COLO829 (cell line): ENCODE measurements around the gene FANCE.
A peak's percentile ranks its signal among the peaks of the same experiment; 100 is the strongest.

Experiments used
- DNase-seq: peaks from one replicate; pipeline ENCODE4 v3.0.0; 2012; ENCODE audit warnings: low spot score

FANCE gene

GRCh38 chr6:35452183-35453090 lies at the start of gene FANCE:
FANCE (plus strand) TSS chr6:35452338; CDS start chr6:35452546, 208 bp downstream.
- peak; percentile 93 for DNase-seq

GRCh38 chr6:35402856-35403191 lies 49.3 kb upstream of the FANCE start:
- no peak for DNase-seq

DNA sequence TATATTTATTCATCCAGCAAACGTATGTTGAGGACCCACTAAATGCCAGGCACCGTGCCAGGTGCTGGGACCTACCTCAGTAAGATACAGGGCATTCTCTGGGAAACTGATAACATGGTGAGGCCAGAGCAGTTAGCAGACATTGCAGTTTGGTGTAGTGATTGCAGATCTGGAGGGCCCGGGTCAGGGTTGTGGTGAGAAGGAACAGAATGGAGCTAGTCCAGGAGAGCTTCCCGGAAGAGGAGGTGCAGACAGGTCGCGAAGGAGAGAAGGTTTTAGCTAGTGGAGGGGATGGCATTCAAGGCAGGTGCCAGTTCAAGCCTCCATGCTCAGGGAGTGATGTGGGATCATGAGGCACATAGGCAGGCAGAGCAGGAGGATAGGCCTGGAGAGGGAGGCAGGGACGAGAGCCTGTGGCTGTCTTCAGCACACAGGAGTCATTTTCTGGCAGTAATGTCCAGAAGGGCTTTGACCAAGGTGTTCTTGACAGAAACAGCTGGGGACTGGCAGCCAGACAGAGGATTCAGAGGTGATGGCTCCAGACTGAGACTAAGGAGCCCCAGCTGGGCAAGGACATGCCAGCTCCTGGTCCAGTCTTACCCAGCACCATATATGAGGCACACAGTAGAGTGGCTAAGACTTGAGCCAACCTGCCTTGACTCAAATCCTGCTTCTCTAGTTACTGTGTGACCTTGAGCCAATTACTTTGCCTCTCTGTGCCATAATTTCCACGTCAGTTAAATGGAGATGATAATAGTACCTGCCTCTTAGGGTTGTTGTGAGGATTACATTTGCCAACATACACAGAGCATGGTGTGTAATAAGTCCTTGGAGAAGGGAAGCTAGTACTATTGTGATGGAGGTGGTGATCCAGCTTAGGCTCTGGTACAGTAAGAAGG lies 48.3 kb upstream of the FANCE start:
- DNase-seq: no peak

GRCh38 chr6:35406711-35407485 lies 45.2 kb upstream of the FANCE start:
- no peak for DNase-seq

- no peak for DNase-seq
Measured at GRCh38 chr6:35409245-35409644, 42.9 kb upstream of the FANCE start.

DNA sequence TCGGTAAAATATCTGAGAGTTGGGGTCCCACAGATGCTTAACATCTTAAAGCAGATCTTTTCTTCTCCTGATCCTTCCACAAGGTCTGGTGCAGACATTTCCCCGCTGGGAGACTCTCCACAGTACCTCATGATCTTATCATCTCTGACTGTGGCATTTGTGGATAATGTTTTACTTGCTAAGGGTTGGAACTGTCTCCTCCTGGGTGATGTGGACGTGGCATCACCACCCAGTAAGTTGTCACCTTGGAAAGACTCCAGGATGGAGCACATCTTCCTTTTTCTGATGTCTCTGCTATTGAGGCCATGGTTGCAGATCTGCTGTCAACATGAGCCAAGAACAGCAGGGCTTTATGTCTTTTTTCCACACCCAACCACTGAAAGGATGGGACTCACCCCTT lies 42.0 kb upstream of the FANCE start:
- DNase-seq: no peak

DNA sequence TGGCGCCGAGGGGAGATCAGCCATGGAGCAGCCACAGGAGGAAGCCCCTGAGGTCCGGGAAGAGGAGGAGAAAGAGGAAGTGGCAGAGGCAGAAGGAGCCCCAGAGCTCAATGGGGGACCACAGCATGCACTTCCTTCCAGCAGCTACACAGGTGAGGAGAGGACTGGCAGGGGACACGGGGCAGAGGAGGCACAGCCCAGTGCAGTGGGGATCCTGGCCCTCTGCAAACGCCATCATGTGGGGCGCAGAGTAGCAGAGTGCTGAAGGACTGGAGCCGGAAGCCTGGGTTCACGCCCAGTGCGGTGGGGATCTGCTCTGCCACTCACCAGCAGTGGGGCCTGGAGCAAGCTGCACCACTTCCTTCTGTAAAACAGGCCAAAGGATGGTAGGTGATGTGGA lies 41.1 kb upstream of the FANCE start:
- no peak for DNase-seq

GRCh38 chr6:35412102-35412501 lies 40.0 kb upstream of the FANCE start:
- no peak for DNase-seq

DNA sequence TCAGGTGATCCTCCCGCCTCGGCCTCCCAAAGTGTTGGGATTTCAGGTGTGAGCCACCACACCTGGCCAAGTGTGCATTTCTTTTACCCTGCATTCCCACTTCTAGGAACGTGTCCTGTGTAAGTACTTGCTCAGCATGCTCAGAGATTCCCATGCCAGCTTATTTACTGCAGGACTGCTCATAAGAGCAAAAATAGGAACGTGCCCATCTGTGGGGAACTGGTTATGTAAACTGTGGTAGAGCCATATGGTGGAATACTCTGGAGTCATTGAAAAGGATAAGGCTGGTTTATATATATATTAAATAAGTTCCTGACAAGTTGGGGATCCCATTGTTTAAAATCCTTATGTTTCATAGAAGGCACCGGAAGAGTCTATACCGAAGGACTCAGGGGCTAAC lies 38.2 kb upstream of the FANCE start:
- no peak for DNase-seq

DNA sequence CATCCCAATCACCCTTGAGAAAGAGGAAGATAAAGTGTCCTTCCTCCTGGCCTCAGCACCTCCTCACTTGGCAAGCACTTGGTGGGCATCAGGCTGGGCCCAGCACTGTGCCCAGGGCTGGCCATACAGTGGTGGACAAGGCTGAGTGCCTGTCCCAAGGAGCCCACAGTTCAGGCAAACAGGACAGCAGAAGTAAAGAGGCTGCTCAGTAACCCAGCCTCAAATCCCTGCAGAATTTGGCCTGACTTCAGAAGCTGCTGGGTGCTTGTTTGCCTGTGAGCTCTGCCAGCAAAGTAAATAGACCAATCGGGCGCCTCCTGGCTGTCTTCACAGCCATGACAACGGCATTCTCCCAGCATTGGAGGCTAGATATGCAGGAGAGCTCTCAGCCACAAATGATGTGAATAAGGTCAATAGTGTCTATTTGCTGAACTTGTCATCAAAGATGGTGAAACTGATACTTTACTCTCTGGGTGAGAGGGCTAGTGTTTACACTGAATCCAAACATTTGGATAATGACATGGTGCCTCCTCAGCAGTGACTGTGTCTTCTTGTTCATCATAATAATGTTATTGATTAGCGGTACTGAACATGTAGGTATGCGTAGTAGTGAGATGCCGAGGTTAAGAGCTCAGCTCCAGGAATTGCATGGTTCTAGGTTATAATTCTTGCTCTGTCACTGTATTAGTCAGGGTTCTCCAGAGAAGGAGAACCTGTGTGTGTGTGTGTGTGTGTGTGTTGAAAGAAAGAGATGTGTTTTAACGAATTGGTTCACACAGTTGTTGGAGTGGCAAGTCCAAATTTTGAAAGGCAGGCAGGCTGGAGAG lies 36.9 kb upstream of the FANCE start:
- peak; percentile 20 for DNase-seq

DNA sequence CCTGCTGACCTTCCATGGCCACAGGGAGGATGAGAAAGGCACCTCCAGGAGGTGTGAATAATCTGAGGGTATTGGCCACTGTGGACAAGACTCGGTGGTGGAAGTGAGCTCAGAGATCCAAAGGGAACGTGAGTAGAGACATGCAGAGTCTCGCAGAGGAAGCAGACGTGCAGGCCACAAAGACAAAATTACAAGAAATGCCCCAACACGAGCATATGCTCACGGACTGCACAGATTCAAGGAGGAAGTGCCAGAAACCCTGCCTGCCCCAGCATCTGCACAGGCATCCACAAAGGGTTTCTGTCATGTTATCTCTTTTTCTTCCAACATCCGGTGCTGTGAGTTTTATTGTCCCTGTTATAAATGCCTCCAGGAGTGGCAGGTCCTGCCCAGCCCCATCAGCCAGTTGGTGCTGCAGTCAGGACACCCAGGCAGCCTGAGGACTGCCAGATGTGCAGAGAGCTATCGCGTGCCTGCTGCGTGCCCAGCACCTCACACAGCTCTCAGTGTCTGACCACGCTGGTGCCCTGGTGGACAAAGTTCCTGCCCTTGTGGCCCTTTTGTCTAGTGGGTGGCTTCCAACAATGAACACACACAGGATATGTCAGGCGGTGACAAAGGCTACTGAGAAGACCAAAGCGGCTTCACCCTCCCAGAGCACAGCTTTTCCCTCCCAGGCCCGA lies 34.0 kb upstream of the FANCE start:
- no peak for DNase-seq

GRCh38 chr6:35419417-35419816 lies 32.7 kb upstream of the FANCE start:
- DNase-seq: no peak

DNA sequence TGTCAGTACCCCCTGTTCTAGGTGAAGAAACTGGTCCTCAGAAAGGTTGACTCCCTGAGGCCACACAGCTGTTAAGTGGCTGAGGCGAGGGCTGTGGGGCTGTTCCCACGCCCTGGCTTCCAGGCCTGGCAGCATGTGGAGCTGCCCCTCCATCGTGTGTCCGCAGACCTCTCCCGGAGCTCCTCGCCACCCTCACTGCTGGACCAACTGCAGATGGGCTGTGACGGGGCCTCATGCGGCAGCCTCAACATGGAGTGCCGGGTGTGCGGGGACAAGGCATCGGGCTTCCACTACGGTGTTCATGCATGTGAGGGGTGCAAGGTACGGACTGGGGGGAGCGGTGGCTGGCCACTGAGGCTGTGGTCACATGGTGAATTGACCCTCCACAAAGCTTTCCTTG lies 32.2 kb upstream of the FANCE start:
- DNase-seq: no peak

- peak; percentile 71 for DNase-seq
Measured at GRCh38 chr6:35425284-35425683, 26.9 kb upstream of the FANCE start.

GRCh38 chr6:35426074-35426473 lies 26.1 kb upstream of the FANCE start:
- no peak for DNase-seq

- no peak for DNase-seq
Measured at GRCh38 chr6:35427435-35427834, 24.7 kb upstream of the FANCE start.

DNA sequence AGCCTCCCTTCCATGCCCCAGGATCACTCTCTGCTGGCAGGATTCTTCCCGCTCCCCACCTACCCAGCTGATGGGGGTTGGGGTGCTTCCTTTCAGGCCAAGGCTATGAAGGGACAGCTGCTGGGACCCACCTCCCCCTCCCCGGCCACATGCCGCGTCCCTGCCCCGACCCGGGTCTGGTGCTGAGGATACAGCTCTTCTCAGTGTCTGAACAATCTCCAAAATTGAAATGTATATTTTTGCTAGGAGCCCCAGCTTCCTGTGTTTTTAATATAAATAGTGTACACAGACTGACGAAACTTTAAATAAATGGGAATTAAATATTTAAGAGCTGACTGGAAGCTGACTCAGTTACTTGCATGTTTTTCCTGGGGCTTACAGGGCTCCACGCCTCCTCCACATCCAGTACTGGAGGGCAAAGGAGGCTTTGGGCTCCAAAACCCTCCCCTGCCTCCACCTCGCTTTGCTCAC lies 24.3 kb upstream of the FANCE start:
- DNase-seq: no peak

- DNase-seq: no peak
Measured at GRCh38 chr6:35428421-35429149, 23.6 kb upstream of the FANCE start.

DNA sequence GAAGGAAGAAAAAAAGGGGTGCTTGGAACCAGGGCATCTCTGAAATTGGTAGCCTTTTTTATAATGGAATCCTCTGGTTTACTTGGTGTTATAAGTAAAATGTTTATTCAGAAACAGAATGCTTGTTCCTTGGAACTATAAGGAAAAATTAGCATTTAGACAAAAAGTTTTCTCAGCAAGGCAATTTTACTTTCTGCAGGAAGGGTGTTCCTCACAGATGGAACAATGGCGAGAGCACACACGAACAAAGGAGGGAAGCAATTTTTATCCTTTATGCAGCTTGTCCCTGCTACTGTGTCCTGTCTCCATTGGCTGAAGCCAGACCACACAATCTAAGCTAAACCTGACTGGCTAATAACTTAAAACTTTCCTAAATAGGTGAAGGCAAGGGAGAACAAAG lies 22.7 kb upstream of the FANCE start:
- no peak for DNase-seq

GRCh38 chr6:35432291-35432690 lies 19.8 kb upstream of the FANCE start:
- DNase-seq: no peak
